ENCODE data around the gene DNAJC16. TPM values are rescaled to one million over a fixed set of nuclear protein-coding genes. Genes with fewer than 3 reads are reported as not detected.
A peak's percentile ranks its signal among the peaks of the same experiment; 100 is the strongest.

Gene DNAJC16
- total and polyA plus RNA-seq, 2 of the 13 experiments (the other 11 are each of a cell fraction or from before 2014, with no cell fraction given) = 11.4 to 15.4 TPM

DNA sequence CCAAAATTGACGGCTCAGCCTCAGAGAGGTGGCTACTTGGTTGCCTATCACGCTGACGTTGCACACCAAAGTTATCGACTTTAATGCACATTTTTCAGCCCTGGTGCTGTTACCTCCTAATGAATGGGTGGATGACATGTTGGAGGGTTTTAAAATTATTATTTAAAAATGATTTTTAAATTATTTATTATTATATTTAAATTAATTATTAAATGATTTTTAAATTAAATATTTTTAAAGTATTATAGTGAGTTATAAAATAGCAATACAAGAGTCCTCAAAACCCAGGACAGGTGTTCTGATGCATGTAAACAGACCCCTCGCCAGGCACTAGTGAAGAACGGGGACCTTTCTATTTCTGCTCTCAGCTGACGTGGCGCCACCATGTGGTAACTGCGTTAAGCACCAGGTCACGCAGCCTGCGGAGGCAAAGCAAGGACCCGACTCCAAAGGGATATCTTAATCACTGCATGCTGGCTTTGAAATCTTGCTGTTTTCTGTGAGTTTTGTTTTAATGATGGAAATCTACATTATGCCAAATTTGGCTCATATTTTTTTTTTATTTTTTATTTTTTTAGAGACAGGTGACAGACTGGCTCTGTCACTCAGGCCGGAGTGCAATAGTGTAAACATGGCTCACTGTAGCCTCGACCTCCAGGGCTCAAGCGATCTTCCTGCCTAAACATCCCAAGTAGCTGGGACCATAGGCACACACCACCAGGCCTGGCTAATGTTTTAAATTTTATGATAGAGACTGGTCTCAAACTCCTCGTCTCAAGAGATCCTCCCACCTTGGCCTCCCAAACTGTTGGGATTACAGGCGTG lies 25.2 kb upstream of the DNAJC16 start (continued):
- TF ChIP-seq, protein P1, sequence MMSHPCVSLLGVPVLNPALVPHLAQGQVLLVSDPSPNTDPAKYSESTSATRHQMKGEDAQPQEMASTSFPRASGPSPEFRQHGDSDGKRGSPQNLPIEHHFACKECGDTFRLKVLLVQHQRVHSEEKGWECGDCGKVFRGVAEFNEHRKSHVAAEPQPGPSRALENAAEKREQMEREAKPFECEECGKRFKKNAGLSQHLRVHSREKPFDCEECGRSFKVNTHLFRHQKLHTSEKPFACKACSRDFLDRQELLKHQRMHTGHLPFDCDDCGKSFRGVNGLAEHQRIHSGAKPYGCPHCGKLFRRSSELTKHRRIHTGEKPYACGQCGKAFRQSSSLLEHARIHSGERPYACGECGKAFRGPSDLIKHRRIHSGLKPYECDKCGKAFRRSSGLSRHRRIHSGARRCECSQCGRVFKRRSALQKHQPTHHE (CRISPR knock-in tag; IDR thresholded peaks at IDR 0.05; ENCODE audit: borderline replicate concordance) = no peak
- TF ChIP-seq ZNF121 (CRISPR knock-in tag; IDR thresholded peaks at IDR 0.05) (no peak), KDM1A (CRISPR knock-in tag; IDR thresholded peaks at IDR 0.05) (no peak), REXO4 (CRISPR knock-in tag; IDR thresholded peaks at IDR 0.05; ENCODE audit: borderline replicate concordance) (no peak), XRCC5 (optimal IDR thresholded peaks at IDR 0.05; ENCODE audit: low read length) (peak; percentile 19), SOX6 (IDR thresholded peaks at IDR 0.05) (no peak), SOX6 (CRISPR knock-in tag; IDR thresholded peaks at IDR 0.05) (no peak), MEIS2 (CRISPR knock-in tag; IDR thresholded peaks at IDR 0.05) (no peak)
- TF ChIP-seq, protein P2, sequence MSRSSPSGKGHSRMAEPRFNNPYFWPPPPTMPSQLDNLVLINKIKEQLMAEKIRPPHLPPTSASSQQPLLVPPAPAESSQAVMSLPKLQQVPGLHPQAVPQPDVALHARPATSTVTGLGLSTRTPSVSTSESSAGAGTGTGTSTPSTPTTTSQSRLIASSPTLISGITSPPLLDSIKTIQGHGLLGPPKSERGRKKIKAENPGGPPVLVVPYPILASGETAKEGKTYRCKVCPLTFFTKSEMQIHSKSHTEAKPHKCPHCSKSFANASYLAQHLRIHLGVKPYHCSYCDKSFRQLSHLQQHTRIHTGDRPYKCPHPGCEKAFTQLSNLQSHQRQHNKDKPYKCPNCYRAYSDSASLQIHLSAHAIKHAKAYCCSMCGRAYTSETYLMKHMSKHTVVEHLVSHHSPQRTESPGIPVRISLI (CRISPR knock-in tag; IDR thresholded peaks at IDR 0.05; ENCODE audit: borderline replicate concordance) = no peak

DNA sequence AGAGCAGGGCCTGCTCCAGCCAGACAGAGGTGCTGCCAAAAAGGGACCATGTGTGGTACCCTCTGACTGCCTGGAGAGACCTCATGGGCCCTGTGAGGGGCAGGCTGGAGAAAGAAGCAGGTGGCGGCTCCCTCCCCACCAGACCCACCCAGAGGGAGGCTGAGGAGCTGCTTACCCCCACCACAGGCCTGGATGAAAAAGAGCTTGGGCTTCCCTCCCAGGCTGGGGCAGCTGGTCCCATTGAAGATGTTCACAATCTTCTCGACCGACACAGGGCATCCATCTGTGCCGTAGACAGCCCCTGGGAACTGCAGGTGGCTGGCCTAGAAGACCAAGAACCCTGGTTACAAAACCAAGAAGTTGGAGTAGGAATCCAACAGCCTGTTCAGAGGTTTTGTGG lies 22.2 kb upstream of the DNAJC16 start:
- intact Hi-C loops (cut with micrococcal nuclease; ENCODE audit: unreplicated experiment) = no loop called here
- FAIRE-seq (no peak), ATAC-seq (no peak), DNase-seq (ENCODE audit: low spot score) (no peak)
- in situ Hi-C loops (cut with HindIII; ENCODE audit: extremely low pct_ligation_motif_present, low pct_unique_long_range_greater_than_20kb) = no loop called here
- no peaks in the 10 kb centered on the region for H3K79me2 ChIP-seq (ENCODE audit: insufficient read depth, low read length)
- H3K9me3 ChIP-seq (ENCODE audit: low read length) = no peaks in the 10 kb centered on the region
- BruUV-seq (replicated peaks) = no TSS peak
- peaks cover under 1% of the 10 kb centered on the region; the same call in 1 of the 2 replicates for H3K4me1 ChIP-seq (ENCODE audit: insufficient read depth, low read length)
- no peaks in the 10 kb centered on the region for H3K27me3 ChIP-seq (ENCODE audit: control insufficient read depth in 1 of 2, insufficient read depth in 2 of 2, low read length in 2 of 2)
- CTCF ChIA-PET (ENCODE audit: low intra/inter-chr PET ratio, low total read pairs) = no interaction called here
- POLR2A ChIA-PET = no interaction called here
- no peak overlapping the region for H3K9ac ChIP-seq (ENCODE audit: insufficient read depth, low read depth, low read length)
- H3K4me3 ChIP-seq (replicated peaks in 1 of 3; ENCODE audit: insufficient read depth in 1 of 3, low read depth in 2 of 3, low read length in 3 of 3) = no peak overlapping the region
- 100% methylated on average over 3 of the region's 4 CpGs for WGBS (ENCODE audit: low lambda C conversion rate)
- H3K4me2 ChIP-seq (ENCODE audit: low read depth, low read length) = no peak overlapping the region
- H3K27ac ChIP-seq (ENCODE audit: extremely low read length, insufficient read depth, low read length) = no peak overlapping the region
- H2AFZ ChIP-seq (ENCODE audit: low read length) = no peak overlapping the region
- H4K20me1 ChIP-seq (ENCODE audit: insufficient read depth, low read length) = no peaks in the 10 kb centered on the region
- peaks cover 2 to 19% of the 10 kb centered on the region in 2 experiments; a peak in 2 of 5 replicates for H3K36me3 ChIP-seq (replicated peaks in 1 of 2; ENCODE audit: control insufficient read depth in 1 of 2, insufficient read depth in 2 of 2, low read length in 2 of 2)
- TF ChIP-seq ZNF143 (CRISPR knock-in tag; IDR thresholded peaks at IDR 0.05) (no peak), ZNF224 (CRISPR knock-in tag; IDR thresholded peaks at IDR 0.05) (no peak), ZNF207 (IDR thresholded peaks at IDR 0.05; ENCODE audit: borderline replicate concordance) (no peak), TBX3 (IDR thresholded peaks at IDR 0.05; ENCODE audit: borderline replicate concordance) (no peak), ZSCAN30 (CRISPR knock-in tag; IDR thresholded peaks at IDR 0.05) (no peak)
- TF ChIP-seq, protein P3, sequence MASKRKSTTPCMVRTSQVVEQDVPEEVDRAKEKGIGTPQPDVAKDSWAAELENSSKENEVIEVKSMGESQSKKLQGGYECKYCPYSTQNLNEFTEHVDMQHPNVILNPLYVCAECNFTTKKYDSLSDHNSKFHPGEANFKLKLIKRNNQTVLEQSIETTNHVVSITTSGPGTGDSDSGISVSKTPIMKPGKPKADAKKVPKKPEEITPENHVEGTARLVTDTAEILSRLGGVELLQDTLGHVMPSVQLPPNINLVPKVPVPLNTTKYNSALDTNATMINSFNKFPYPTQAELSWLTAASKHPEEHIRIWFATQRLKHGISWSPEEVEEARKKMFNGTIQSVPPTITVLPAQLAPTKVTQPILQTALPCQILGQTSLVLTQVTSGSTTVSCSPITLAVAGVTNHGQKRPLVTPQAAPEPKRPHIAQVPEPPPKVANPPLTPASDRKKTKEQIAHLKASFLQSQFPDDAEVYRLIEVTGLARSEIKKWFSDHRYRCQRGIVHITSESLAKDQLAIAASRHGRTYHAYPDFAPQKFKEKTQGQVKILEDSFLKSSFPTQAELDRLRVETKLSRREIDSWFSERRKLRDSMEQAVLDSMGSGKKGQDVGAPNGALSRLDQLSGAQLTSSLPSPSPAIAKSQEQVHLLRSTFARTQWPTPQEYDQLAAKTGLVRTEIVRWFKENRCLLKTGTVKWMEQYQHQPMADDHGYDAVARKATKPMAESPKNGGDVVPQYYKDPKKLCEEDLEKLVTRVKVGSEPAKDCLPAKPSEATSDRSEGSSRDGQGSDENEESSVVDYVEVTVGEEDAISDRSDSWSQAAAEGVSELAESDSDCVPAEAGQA (IDR thresholded peaks at IDR 0.05; ENCODE audit: low read depth) = no peak
- TF ChIP-seq, protein P3 (CRISPR knock-in tag; IDR thresholded peaks at IDR 0.05; ENCODE audit: borderline replicate concordance) = no peak

All from HepG2 (cell line).